A549 (cell line): ENCODE results near the gene CCT2.

Source experiments
- CBX2 ChIP-seq: fragments of 200-600 bp; sonication (generic); IDR thresholded peaks from 2 replicates; pipeline ENCODE4 v1.6.1; 2016; ENCODE audit warnings: low read depth, mild to moderate bottlenecking, borderline replicate concordance
- EP300 ChIP-seq, 2 experiments: fragments of >200 bp; sonication (Bioruptor Twin); formaldehyde crosslinking; IDR thresholded peaks; 2 replicates in 1 of 2; 3 replicates in 1 of 2; pipeline ENCODE4 v1.6.1; 2016 to 2017
- ESRRA ChIP-seq: fragments of 150-350 bp; IDR thresholded peaks from 2 replicates; pipeline ENCODE4 v1.6.1; 2014; ENCODE audit warnings: mild to moderate bottlenecking, low read length, borderline replicate concordance
- FOSL2 ChIP-seq, 2 experiments: fragments of 450-650 bp in 1 of 2; fragments of >200 bp in 1 of 2; sonication (Bioruptor Twin) in 1 of 2; formaldehyde crosslinking; IDR thresholded peaks; 2 replicates each; pipeline versions ENCODE4 v1.5.0 to v1.6.1; 2016 to 2020; ENCODE audit warnings: mild to moderate bottlenecking in 1 of 2, moderate library complexity in 1 of 2
- HOXB13 ChIP-seq: fragments of 250-450 bp; sonication (Bioruptor Pico); IDR thresholded peaks from 2 replicates; pipeline ENCODE4 v1.5.0; 2020; ENCODE audit warnings: low read depth, mild to moderate bottlenecking, moderate library complexity
- JUN ChIP-seq, 2 experiments: fragments of >200 bp; sonication (Bioruptor Twin); formaldehyde crosslinking; IDR thresholded peaks; 2 replicates in 1 of 2; 3 replicates in 1 of 2; pipeline ENCODE4 v1.6.1; 2016 to 2017
- MAZ ChIP-seq: fragments of 150-350 bp; IDR thresholded peaks from 2 replicates; pipeline ENCODE4 v1.6.1; 2014; ENCODE audit warnings: antibody characterized with exemption, low read depth, low read length, borderline replicate concordance
- MYC ChIP-seq: IDR thresholded peaks from 2 replicates; pipeline ENCODE4 v1.6.1; 2012; ENCODE audit warnings: mild to moderate bottlenecking, inconsistent platforms, low read length, improper control_type of control experiment, borderline replicate concordance
- NPAS2 ChIP-seq: fragments of 250-450 bp; sonication (Bioruptor Pico); IDR thresholded peaks from 2 replicates; pipeline ENCODE4 v1.8.0; 2022; ENCODE audit warnings: mild to moderate bottlenecking, moderate library complexity, borderline replicate concordance
- NR3C1 ChIP-seq: fragments of >200 bp; sonication (Bioruptor Twin); formaldehyde crosslinking; IDR thresholded peaks from 3 replicates; pipeline ENCODE4 v1.6.1; 2017
- POLR2A ChIP-seq: IDR thresholded peaks from 2 replicates; pipeline ENCODE4 v1.6.1; 2012; ENCODE audit warnings: mild to moderate bottlenecking, low read length
- TF ChIP-seq, protein P1 (sequence below): fragments of >200 bp; sonication (Bioruptor Twin); formaldehyde crosslinking; IDR thresholded peaks from 3 replicates; pipeline ENCODE4 v1.5.1; 2016
- TF ChIP-seq, protein P2 (sequence below): fragments of 150-350 bp; IDR thresholded peaks from 2 replicates; pipeline ENCODE4 v1.6.1; 2014; ENCODE audit warnings: low read depth, mild to moderate bottlenecking, low read length
- TF ChIP-seq, protein P3 (sequence below): IDR thresholded peaks from 2 replicates; pipeline ENCODE4 v1.6.1; 2012; ENCODE audit warnings: low read depth, borderline replicate concordance

DNA sequence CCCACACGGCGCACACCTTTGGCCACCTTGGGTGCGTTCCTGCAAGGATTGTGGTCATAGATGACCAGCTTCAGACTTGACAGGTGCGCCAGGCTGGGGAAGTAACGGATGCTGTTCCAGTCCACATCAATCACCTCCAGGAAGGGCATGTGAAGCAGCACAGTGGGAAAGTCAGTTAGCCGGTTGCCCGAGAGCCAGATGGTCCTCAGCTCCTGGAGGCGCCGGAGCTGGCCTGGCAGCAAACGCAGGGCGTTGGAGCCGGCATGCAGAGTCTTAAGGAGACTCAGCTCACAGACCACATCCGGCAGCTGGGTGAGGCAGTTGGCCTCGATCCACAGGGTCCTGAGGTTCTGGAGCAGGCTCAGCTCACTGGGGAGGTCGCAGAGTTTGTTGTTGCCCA lies 24.9 kb downstream of the CCT2 start:
- TF ChIP-seq, protein P1, sequence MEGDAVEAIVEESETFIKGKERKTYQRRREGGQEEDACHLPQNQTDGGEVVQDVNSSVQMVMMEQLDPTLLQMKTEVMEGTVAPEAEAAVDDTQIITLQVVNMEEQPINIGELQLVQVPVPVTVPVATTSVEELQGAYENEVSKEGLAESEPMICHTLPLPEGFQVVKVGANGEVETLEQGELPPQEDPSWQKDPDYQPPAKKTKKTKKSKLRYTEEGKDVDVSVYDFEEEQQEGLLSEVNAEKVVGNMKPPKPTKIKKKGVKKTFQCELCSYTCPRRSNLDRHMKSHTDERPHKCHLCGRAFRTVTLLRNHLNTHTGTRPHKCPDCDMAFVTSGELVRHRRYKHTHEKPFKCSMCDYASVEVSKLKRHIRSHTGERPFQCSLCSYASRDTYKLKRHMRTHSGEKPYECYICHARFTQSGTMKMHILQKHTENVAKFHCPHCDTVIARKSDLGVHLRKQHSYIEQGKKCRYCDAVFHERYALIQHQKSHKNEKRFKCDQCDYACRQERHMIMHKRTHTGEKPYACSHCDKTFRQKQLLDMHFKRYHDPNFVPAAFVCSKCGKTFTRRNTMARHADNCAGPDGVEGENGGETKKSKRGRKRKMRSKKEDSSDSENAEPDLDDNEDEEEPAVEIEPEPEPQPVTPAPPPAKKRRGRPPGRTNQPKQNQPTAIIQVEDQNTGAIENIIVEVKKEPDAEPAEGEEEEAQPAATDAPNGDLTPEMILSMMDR = no peak
- TF ChIP-seq POLR2A = no peak
- no peak for TF ChIP-seq MYC
- TF ChIP-seq, protein P2, sequence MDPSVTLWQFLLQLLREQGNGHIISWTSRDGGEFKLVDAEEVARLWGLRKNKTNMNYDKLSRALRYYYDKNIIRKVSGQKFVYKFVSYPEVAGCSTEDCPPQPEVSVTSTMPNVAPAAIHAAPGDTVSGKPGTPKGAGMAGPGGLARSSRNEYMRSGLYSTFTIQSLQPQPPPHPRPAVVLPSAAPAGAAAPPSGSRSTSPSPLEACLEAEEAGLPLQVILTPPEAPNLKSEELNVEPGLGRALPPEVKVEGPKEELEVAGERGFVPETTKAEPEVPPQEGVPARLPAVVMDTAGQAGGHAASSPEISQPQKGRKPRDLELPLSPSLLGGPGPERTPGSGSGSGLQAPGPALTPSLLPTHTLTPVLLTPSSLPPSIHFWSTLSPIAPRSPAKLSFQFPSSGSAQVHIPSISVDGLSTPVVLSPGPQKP = no peak
- TF ChIP-seq HOXB13 (CRISPR knock-in tag) = no peak
- TF ChIP-seq NR3C1 = no peak
- TF ChIP-seq MAZ = no peak
- TF ChIP-seq EP300 (IDR thresholded peaks at IDR 0.05) = no peak
- TF ChIP-seq JUN (IDR thresholded peaks at IDR 0.05) = no peak
- TF ChIP-seq CBX2 = no peak
- TF ChIP-seq FOSL2 (IDR thresholded peaks at IDR 0.05) = no peak
- no peak for TF ChIP-seq FOSL2 (CRISPR knock-in tag; IDR thresholded peaks at IDR 0.05)
- no peak for TF ChIP-seq ESRRA
- TF ChIP-seq NPAS2 (CRISPR knock-in tag) = no peak
- TF ChIP-seq, protein P3, sequence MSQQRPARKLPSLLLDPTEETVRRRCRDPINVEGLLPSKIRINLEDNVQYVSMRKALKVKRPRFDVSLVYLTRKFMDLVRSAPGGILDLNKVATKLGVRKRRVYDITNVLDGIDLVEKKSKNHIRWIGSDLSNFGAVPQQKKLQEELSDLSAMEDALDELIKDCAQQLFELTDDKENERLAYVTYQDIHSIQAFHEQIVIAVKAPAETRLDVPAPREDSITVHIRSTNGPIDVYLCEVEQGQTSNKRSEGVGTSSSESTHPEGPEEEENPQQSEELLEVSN = no peak
